HEK293T (cell line): Measurements from ENCODE around the gene MAD1L1.
"Not testable (repeated sequence)": the region's sequence is repeated elsewhere in the genome, so short reads cannot be mapped to it uniquely, and the experiment has no call there.

Experiments used
- BHLHE40 ChIP-seq: fragments of 450-650 bp; IDR thresholded peaks from 2 replicates; pipeline ENCODE4 v1.6.1; 2016; ENCODE audit warnings: mild to moderate bottlenecking, moderate library complexity, borderline replicate concordance
- FOXA1 ChIP-seq: fragments of 450-650 bp; IDR thresholded peaks from 2 replicates; pipeline ENCODE4 v1.6.1; 2016; ENCODE audit warnings: mild to moderate bottlenecking
- FOXK2 ChIP-seq: fragments of 450-650 bp; IDR thresholded peaks from 2 replicates; pipeline ENCODE4 v1.6.1; 2016; ENCODE audit warnings: mild to moderate bottlenecking
- FOXM1 ChIP-seq: fragments of 450-650 bp; IDR thresholded peaks from 2 replicates; pipeline ENCODE4 v1.6.1; 2017; ENCODE audit warnings: mild to moderate bottlenecking, borderline replicate concordance
- SP1 ChIP-seq: fragments of 450-650 bp; IDR thresholded peaks from 2 replicates; pipeline ENCODE4 v1.6.1; 2017
- SUZ12 ChIP-seq: fragments of 450-650 bp; IDR thresholded peaks from 2 replicates; pipeline ENCODE4 v1.6.1; 2016; ENCODE audit warnings: mild to moderate bottlenecking
- TARDBP ChIP-seq: fragments of 450-650 bp; IDR thresholded peaks from 2 replicates; pipeline ENCODE4 v1.6.1; 2016

DNA sequence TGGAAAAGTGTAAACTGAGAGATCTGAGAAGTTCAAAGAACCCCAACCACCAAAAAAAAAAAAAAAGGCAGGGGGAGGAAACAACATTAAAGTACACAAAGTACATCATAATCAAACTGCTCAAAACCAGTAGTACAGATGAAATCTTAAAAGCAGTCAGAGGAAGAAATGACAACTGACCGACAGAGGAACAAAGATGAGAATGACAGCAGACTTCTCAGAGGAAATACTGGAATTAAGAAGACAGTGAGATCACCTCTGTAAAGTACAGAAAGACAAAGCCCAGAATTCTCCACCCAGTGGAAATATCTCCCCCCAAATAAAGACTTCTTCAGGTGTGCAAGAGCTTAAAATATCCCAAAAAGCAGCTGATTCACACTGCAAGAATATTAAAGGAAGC is 403.1 kb downstream of the MAD1L1 start:
- not testable (repeated sequence) for TF ChIP-seq FOXA1, SP1, BHLHE40, SUZ12, TARDBP, FOXM1, FOXK2
